Measurements from ENCODE around the gene DGKI.

DNA sequence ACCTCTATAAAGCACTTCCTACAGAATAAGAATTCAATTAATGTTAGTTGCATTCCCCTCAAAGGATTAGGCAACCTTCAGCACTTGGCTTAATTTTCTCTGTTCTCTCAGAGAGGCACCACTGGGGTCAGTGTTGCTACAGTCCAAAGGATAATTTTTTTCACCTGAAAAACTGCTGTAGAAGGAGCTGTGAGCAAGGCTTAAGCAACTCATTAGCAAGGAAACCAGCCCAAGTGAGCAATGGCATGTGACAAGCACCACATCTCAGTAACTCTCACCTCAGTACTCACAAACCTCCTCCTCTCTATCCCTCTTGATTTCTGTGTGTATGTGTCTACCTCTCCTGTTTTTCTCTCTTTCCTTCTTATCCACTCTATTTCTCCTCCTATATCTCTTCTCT lies 55.9 kb downstream of the DGKI start:
- TF ChIP-seq, protein P1, sequence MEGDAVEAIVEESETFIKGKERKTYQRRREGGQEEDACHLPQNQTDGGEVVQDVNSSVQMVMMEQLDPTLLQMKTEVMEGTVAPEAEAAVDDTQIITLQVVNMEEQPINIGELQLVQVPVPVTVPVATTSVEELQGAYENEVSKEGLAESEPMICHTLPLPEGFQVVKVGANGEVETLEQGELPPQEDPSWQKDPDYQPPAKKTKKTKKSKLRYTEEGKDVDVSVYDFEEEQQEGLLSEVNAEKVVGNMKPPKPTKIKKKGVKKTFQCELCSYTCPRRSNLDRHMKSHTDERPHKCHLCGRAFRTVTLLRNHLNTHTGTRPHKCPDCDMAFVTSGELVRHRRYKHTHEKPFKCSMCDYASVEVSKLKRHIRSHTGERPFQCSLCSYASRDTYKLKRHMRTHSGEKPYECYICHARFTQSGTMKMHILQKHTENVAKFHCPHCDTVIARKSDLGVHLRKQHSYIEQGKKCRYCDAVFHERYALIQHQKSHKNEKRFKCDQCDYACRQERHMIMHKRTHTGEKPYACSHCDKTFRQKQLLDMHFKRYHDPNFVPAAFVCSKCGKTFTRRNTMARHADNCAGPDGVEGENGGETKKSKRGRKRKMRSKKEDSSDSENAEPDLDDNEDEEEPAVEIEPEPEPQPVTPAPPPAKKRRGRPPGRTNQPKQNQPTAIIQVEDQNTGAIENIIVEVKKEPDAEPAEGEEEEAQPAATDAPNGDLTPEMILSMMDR (IDR thresholded peaks at IDR 0.05; ENCODE audit: low read depth, low read length, poor library complexity, severe bottlenecking) = no peak
- TF ChIP-seq EZH2phosphoT487 (IDR thresholded peaks at IDR 0.05; ENCODE audit: borderline replicate concordance, low read length) = no peak
